Midbrain (tissue), 1 donor: ENCODE data around the gene SORCS3.
A peak's percentile ranks its signal among the peaks of the same experiment; 100 is the strongest.

Experiments
- DNase-seq: peaks from one replicate; lab custom pipeline; 2025; lab: John Stamatoyannopoulos, UW

The SORCS3 gene

DNA sequence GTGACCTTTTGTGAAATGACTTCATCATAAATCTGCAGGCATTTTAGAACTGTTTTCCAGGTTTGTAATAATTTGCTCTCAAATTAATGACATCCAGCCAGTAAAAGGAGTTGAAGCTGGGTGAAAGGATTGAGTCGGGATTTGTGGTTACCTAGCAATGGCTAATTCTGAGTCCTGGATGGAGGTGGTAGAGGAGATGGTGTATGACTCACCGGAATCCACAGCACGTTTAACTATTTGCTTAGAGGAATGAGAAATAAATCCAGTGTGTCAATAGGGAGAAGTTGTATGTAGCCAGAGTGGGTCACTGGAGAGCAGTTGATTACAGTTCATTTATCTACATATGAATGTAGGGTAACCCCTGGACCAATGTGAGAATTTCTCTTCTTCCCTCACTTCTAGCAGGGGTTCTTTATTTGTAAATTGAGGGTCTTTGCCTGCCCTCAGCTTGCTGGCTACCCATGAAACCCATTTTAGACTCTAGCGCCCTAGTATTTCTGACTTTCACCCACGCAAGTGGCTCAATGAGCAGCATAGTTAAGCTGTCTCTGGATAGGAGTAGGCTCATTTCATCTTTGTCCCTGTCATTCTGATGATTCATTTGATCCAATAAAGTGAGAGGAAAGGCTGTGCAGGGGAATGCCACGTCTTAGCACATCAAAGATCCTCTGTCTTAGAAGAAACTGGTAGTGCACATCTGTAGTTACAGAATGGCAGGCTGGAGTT, 547.8 kb downstream of the SORCS3 start:
- DNase-seq: no peak

DNA sequence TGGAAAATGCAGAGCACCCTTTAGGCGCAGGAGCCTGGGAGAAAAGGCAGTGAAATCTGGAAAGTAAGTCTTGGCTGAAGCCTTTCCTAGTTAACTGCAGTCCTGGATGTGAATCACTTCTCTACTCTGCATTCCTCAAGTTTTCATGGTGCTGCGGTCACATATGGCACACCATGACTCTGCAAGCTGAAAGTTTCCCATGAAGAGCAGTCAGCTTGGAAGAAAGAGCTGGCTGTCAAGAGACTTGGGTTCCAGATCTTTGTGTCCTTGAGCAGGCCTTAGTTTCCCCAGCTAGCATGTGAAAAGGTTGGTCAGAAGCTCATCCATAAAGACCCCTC, 548.3 kb downstream of the SORCS3 start:
- DNase-seq: no peak

DNA sequence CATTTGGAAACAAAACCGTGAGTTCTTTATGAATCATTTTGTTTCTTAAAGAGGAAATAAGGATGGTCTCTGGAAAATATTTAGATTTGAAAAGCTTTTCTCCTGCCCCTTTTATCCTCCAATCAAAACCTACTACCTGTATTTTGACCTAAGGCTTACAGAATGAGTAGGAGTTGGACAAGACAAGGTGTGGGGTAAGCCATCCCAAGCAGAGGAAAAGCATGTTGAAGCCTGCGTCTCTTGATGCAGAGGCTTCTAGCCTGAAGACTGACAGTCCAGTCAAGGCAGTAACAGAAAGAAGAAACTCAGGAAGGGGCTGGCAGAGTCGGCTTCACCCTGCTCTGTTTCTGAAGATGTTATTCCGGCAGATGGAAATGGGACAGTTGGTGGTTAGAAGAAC, 551.1 kb downstream of the SORCS3 start:
- DNase-seq: no peak

DNA sequence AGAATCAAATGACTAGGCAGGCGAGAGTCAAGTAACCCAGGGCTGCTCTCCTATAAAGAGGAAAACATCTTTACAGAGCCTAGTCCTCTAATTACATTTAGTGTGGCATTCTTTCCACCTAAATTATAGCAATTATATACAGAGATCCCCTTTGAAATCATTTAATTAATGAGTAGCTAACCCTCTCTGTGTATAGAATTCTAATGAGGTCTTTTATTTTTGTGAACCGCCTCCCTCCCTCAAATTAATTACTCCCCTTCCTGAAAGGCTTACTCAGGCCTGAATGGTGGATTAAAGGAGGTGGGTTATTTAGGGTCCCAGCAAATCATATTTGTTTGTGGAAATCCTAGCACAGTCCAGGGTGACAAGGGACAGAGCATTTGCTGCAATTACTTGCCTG, 551.8 kb downstream of the SORCS3 start:
- no peak for DNase-seq

DNA sequence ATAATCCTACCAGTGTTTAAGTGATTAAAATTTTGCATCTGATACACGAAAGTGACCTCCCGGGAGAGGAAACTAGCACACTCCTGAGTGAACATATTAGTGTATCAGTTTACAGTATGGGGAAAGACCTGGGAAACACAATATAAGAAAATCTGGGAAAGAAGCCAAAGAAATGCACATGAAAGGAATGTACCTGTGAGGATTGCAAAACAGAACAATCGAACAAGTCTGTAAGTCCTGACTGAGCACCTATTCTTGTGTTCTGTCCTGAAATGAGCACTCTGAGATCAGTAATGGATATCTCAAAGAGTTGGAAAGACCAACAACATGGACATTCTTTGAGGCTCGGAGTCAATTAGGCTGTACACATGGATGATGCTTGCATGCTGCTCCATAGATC, 554.7 kb downstream of the SORCS3 start:
- DNase-seq: no peak

DNA sequence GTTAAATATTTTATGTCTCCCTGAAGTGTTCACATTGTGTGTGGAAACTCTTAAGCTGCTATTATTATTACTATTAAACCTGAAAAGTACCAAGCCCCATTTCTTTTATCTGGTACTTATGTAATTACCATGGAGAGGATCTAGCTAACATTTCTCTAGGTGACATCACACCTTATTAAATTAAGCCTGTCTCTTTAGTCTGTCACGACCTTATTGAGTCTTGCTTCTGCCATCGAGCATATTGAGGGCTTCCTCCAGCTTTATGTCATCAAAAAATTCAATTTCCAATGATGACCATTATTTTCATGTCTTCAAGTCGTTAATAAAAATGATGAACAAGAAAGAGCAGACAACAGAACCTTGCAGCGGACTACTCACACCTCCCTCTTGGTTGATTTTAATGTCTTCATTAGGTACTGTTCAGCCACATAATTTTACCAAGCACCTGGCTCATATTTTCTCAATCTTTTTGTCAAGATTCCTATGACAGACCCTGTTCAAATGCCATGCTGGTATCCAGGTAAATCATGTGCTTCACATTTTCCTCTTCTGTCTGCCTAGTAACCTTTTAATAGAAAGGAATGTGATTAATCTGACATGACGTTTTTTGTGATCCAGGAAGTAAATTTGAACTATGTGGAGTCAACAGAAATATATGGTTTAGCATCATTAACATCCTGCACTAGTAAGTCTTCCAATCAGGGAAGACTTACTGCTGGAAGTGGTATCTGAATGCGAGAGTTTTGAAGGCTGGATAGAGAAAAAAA, 556.7 kb downstream of the SORCS3 start:
- DNase-seq: no peak

DNA sequence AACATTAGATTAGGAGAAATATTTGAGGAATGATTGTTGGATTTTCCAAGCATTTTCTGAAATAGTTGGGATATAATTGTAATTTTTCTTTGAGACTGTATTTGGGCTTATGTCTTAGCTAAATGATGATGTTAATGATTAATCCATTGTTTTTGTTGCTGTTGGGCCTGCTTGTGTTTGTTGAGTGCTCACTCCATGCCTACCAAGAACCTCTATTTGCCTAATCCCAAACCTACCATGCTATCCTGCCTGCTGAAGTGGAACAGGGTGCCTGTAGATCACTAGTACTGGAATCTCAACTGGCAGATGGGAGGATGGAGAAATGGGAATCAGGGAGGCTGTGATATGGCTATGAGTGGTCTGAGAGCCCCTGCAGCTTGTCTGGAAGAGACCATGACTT, 565.5 kb downstream of the SORCS3 start:
- no peak for DNase-seq

DNA sequence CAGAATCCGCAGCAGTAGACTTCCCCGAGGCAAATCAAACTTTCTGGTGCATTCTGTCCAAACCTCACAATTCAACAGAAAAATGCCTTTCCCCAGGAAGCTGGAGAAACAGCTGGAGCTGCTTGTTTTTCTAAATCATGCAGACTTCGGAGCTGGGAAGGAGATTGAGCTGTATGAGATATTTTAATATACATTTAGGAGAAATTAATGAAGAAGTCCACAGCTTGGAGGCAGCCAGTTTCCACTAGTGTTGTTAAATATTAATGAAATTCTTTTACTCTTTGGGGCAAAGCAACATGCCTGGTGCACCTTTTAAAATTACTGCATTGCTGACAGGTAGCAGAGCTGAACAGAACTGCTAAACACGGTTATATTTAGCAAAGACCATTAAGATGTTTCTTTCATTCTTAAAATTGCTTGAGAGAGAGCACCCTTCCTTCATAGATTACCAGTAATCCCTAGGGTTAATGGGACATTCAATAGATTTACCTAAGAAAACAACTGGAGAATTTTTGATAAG, 566.4 kb downstream of the SORCS3 start:
- no peak for DNase-seq

DNA sequence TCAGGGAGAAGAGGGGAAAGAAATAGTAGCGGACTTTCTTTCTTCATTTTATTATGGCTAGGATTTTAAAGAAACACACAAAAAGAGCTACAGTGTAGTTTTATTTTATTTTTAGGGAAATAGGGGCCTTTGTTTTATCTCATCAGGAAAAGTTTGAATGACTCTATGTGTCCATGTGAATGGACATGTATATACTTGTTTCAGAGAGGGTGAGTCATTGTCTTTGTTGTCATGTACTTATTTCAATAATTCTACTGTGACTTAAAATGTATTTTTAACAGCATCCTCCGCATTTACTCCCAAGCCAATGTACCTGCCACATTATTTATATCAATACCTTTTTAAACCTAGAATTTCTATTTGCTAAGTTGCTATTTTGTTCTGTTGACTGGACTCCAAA, 569.5 kb downstream of the SORCS3 start:
- DNase-seq: no peak

DNA sequence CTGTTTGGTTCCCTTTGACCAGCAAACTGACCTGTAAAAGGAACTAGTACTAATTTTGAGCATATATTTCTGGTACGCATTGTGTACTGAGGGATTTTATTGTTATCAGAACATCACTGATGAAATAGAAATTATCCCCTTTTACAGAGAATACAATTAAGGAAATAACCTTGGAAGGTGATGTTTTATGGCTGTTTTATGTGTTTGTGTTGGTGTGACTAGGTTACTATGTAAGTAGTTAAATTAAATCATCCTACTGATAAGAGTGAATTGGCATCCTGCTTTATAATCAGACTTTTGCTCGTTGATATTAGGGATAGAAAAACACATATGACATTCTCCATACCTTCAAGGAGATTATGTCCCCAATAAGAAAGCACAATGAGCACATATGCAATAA, 596.6 kb downstream of the SORCS3 start:
- no peak for DNase-seq

DNA sequence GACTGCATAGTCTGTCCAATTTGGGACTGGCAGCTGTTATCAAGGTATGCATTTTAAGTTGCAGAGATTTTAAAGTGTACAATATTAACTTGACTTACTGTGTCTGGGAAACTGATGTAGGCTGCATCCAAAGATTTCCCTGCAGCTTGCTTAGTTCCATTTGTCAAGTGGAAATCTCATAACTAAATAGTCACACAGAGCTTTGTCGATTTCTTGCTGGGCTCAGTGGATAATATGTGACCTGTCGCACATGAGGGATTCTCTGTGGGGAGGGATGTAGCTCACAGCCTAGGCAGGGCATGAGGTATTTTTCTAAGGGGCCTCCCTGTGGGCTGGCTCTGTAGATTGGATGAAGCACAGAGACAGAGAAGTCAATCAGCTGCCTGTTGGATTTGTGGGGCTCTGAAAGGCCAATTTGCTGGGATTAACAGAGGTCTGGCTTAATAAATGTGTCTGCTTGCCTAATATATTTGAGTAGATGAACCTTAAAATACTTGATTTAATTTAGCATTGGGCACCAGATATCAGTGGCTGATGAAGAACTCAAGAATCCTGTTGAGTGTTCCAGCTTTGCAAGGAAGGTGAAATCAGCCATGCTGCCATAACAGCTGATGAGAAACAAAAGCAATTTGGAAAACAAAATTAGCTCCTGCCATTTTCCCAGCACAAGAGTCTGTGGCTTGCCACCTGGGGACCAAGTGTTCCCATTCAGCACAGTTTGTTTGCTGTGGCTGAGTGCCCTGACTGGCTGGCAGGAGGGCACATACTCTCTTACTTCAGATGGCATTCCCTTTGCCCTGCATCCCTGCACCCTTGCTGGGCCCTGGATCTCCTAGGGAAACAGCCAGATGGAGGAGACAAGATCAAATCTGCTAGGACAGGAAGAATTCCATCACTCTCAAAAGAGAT, 598.5 kb downstream of the SORCS3 start:
- DNase-seq: peak; percentile 30

DNA sequence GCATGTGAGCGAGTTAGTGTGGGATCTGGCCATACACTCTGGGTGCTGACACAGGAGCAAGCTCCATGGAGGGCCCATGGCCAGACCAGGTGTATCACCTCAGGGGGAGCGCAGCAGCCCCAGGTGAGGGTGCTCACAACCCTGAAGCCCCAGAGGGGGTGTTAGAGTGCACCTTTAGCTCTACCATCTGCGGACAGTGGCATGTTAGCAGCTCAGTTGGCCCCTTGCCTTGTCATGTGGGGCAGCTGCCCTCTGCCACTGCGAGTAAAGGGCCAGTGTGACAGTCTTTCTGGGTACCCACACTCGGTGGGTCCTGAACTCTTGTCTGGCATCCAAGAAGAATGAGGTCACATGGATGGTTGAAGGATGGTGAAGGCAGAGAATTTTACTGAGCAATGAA, 600.2 kb downstream of the SORCS3 start:
- DNase-seq: no peak

DNA sequence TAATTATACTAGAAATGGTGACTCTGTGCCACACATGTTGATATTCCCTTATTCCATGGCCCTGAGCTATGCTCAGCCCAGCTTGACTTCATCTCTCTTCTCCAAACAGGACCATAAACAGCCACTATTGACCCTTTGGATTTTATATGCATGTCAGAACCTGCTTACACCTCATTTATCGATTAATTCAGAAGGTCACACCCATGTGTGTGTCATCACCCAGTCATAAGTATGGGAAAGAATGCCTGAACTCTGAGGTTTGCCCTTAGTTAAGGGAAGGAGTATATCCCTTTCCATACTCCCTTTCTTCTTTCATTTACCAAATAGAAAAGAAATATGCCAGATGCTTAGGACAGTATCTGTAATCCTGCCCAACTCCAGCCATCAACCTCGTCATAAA, 602.3 kb downstream of the SORCS3 start:
- DNase-seq: no peak

DNA sequence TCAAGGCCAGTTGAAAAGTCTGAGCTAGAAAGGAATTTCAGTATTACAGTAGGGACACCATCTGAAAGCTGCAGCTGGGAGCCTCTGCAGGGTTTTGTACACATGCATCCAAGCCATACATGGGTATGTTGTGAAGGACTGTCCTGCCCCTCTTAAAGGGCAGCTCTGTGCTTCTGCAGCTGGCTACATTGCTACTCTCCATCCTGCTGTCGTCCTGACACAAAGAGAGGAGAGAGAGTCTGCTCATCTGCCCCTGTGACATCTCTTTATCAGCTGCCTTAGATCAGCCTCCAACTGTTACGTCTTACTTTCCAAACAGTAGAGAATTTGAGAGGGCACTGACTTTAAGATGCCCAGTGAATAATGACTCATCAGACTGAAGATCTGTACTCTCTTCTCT, 602.7 kb downstream of the SORCS3 start:
- DNase-seq: no peak

DNA sequence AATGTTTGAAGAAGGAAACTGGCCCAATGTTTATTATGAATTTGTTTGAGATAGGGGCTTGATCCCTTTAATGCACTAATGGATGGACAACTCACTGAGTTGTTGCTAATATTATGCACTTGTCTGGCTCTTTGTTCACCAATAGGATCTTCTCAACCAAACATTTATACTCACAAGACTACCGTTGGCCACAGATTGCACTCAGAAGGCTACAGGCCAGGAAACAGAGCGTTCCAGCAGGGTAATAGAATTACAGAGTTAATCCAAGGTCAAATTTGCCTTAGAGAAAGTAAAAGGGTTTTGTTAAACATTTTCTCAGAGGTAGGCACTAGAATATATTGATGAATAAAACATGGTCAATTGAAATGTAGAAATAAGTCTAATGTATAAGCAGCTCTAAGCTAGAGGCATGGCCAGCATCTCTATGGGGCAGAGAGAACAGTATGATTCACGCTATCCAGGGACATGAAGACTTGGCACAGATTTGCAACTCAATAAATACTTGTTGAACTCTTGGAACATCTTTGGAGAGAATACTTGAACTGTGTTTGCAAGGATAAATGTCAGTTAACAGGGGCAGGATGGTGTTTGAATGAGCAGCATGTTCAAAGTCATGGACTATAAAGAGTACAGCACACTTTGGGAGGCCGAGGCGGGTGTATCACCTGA, 606.9 kb downstream of the SORCS3 start:
- DNase-seq: no peak

DNA sequence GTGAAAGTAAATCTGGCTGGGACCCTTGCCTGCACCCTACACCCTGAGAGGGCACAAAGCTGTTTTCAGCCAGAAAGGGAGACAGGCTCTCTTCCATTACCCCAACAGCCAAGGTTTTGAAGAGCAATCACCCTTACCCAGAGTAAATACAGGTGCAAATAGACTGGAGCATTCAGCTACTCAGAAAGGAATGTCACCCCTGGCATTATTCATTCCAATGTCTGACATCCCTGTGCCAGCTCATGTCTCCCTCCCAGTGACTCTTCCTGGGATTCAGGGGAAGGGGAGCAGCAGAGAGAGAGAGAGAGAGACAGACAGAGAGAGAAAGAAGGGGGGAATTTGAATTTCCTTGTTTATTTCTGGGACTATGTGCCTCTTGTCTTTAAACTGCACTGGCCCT, 611.8 kb downstream of the SORCS3 start:
- DNase-seq: no peak

DNA sequence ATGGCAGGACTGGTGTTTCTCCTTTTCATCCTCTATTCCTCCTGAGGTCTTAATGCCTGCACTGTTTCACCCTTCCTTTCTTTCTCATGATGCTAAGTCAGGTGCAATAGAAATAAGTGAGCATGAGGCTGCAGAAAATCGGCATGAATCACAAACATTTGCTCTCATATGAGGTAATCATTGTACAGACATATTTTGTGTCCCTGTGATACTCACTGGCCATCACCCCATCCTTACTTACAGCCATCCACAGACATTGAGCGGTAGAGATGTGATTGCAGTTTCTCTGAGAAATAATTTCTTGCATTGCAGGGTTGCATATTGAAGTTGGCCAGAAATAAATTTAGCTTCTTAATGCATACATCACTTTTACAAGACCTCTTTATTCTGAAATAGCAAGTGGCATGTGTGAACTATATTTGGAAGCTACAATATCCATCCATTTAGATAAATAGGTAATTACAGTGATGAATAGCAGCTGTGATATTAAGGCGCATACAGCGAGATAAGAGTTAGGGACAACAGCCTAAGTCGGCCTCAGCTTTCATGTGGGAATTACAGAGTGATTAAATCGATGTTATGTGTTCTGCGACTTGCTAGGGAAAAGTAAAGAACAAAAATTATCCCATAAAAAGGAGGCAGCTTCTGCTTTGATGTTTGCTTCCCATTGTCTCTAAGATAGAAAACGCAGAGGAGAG, 612.6 kb downstream of the SORCS3 start:
- no peak for DNase-seq

DNA sequence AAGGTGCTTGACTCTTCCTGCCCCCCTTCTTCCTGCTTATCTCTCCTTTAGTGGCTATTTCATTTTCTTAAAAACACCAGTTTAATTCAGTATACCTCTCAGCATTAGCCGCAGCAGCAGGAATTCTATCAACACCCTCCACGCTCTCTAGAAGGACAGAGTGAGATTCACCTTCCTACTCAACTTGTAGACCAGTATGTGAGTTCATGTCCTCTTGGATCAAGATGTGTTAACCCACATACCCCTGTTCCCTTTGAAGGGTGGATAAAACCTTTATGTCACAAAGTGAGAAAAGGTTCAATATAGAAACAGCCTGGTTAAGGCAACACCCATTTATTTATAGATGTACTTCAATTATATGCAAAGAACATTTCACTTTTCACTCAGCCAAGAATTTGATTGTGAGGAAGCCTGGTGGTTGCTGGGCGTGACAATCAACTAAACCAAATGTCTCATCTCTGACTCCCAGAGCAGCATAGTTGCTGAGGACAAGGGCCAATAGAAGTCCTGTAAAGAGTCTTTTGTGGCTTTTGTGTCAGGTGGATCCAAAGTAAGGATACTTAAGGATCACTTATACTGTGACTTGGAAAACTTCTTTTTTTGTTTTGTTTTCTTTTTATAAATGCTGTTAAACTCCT, 617.1 kb downstream of the SORCS3 start:
- no peak for DNase-seq

DNA sequence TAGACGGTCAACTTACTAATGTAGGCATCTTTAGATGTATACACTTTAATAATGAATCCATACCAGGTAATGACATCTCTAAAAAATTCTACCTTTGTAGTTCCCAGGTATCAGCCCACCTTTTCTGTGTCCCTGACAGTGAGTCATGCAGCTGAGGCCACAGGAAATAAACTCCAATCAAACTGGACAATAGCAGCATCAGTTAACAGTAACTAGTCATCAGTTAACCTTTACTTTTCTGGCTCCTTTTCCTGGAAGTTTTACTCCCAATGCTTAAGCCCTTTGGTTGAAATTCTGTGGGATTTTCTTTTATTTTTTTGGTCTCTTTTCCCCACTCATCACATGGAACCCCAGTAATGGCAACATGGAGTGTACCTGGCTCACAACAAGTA, 617.6 kb downstream of the SORCS3 start:
- DNase-seq: no peak

DNA sequence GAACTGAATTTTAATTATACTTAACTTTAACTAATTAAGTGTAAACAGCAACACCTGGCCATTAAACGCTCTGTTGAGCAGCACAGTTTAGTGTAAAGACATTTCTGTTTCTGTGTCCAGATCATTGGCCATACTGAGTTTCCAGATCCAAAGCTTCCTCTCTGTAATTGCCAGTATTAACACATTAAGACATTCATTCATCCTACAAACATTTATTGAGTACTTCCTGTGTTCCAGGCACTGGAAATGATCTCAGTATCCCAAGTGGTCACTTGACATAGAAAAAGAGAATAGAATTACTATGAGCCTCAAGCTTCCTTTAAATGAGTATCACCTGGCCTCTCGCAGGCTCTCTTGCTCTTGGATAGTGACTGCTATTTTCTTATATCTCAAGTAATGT, 618.1 kb downstream of the SORCS3 start:
- no peak for DNase-seq

DNA sequence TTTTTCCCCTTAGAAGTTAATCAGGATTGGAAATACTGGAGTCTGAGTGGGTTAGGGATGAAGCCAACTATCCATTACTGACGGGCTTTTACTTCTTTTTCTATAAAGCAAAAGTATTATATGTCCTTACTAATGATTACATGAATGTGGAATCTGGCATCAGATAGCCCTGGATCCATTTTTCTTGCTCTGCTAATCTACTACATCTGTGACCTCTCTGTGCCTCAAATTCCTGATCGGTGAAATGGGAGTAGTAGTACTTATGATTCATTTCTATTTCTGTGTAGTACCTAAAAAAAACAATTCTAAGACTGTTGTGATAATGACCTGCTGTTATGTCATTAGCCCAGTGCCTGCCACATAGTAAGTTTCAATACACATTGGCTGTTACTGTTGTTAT, 621.6 kb downstream of the SORCS3 start:
- DNase-seq: no peak
